HG02970 (cell line): Measurements from ENCODE around the gene NPY1R.

Experiments
- ATAC-seq: cut with Tn5 transposase; IDR thresholded peaks from one replicate; pipeline ENCODE4 v1.9.1; 2021; ENCODE audit warnings: mild to moderate bottlenecking, moderate library complexity, moderate number of reproducible peaks; ENCODE audit not compliant: unreplicated experiment, low FRiP score

NPY1R gene

DNA sequence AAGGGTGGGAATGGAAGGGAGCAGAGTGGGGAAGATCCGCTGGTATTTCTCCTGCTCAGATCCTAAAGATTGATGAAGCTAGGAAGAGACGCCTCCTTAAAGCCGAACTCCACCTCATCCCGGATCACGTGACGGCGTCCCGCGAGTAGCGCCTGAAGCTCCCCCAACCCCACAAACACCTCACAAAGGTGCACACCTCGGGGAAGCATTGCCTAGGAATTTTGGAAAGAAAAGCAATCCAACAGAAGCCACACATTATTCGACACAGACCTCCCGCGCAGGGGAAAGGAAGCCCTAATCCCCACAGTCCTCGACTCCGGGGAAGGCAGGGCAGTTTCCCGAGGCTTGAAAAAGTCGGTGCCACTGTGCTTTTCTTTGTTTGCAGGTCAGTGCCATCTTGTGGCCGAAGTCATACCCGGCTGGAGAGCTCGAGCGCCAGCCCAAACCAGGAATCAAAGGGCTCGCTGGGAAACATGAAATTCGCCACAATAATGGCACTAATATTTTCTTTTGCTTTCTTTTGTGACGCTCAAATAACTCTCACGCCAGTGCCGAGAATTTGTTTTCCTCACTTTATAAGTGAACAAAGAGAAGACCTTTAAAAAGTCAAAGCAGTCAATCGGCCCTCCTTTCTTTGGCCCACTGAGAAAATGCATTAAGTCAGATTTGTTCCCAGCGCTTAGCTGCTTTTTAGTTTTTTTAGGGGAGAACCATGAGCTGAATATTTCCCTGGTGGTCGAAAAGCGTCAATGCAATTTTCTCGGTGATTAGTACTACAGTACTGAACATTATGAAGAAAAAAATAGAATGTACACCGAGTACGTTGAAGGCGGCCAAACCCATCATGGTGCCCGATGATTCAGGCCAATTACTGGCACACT, at the start of gene NPY1R:
Gene NPY1R, minus strand, starts transcription at position 71 of the 881 bp plus-strand sequence. CDS start 6,042 bp downstream, outside the sequence.
- ATAC-seq = peak; percentile 68

DNA sequence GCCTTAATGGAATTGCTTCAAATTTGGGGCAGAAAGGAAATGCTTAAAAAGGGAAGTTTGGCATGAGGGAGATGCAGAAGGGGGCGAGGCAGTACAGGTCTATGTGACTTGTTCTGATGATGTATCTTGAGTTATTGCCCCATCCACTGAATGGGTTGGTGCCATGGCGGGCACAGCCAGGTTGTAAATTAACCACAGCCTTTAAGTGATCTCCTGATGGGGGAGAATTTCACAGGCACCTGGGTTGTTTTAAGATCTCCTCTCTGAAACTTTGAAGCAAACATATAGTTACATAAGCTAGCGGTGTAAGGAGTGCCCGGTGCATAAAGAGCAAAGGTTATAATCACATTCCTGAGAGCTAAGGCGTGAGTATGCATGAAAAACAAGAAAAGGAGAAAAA, 48.3 kb upstream of the NPY1R start:
- ATAC-seq = no peak

- ATAC-seq = no peak
Measured at GRCh38 chr4:163378661-163379060, 46.3 kb upstream of the NPY1R start.

GRCh38 chr4:163372029-163372428, 39.6 kb upstream of the NPY1R start:
- no peak for ATAC-seq

- ATAC-seq = no peak
Measured at GRCh38 chr4:163367651-163368050, 35.3 kb upstream of the NPY1R start.

DNA sequence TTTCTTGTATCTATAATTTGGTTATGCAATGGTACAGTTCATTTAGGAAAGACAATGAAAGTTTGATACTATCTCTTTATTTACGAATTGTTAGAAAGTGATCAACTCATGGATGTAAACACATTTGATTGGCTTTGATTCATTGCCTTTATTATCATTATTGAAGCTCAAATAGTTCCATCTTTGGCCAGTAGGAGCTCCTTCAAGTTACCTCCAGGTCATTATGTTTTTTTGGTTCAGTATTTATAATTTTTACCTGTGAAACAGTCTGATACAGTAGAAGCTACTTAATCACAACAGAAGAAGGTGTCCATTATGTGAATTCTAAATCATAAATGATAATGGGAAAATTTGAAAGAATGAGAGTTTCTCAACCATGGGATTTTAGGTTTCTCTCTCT, 23.7 kb upstream of the NPY1R start:
- no peak for ATAC-seq

GRCh38 chr4:163353054-163353453, 20.7 kb upstream of the NPY1R start:
- ATAC-seq = no peak

GRCh38 chr4:163350672-163351071, 18.3 kb upstream of the NPY1R start:
- ATAC-seq = no peak

GRCh38 chr4:163344147-163345125, 12.0 kb upstream of the NPY1R start:
- ATAC-seq = no peak

DNA sequence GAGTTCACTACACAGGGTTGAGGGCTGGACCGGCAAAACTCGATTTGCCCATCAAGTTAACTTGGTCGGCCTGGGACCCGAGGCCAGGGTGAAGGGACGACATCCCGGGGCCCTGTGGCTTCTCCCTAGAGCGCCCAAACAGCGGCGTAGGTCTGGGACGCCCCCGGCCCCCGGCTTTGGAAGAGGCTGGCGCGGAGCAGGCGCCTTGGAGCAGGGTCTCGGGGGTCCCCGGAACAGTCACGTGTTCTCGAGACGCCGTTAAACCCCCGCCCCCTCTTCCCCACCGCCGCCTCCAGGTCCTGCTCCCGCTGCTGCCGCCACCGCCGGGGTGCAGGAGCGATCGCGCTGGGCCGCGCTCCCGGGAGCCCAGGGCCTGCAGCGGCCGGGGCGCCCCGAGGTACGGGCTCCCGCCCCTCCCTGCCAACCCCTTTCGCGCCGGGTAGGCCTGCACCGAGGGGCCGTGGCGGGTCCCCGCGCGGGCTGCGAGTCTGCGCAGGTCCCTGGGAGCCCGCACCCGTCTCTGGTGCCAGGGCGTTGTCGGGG, 11.3 kb upstream of the NPY1R start, which contains the start of gene NPY5R:
Gene NPY5R, plus strand, starts transcription at position 289 of the 543 bp plus-strand sequence. CDS start 6,382 bp downstream, outside the sequence.
- ATAC-seq = no peak

DNA sequence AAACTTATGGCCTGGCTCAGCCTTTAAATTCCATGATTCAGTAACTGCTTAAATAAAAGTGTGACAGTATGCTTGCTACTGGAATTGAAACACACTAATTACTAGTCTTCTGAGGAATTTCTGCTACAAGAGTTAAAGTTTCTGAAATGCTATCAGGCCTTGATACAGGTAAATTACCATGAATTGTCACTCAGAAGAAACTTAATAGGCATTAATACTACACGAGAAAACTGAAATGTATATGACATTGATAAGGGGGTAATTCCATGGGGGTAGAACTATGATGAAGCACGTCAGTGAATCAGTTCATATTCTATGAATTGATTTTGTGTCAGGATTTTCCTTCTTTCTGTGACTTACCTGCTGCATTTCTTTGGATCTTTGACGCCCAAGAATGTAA, 3.0 kb upstream of the NPY1R start:
- ATAC-seq = no peak

DNA sequence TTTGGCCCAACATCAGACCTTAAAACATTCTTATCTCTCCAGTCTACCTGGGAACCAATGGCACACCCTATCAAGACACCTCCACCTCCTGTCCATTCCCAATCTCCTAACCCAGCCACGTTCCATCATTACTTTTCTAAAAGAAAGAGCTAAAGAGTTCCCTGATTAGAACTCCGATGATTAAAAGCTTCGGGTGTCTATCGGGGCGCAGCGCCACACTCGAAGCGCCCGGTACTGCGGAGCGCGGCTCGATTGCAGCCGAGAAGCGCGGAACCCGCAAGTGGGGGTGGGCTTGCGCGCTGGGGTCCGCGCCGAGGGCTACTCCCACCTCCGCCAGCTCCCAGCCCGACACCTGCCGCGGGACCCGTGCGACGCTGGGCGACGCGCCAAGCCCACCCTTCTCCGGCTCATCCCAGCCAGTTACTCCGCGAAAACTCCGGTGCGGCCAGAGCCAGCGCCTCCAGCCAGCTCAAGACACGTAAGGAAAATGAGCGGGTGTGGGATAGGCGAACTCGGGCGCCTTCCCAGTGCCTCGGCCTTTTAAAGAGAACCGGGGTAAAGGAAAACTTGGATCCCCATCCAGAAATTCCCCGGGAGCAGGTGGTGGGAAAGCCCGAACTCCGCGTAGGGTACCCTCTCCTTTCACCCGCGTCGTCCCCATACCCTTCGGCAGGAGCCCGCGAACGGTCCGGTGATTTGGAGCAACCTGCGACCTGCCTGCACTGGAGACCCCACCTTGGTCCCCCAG, 593 bp downstream of the NPY1R start:
- ATAC-seq = no peak

GRCh38 chr4:163330916-163331628, 1.3 kb downstream of the NPY1R start:
- no peak for ATAC-seq

DNA sequence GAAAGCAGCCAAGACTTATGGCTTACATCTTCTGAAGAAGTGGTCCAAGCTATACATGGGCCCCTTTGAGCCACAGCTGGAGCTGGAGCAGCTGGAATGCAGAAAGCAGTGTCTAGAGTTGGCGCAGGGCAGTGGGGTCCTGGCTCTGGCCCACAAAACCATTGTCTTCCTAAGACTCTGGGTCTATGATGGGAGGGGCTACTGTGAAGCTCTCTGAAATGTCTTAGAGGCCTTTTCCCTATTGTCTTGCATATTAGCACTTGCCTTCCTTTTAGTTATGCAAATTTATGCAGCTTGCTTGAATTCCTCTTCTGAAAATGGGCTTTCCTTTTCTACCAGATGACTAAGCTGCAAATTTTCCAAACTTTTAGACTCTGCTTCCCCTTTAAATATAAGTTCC, 15.3 kb downstream of the NPY1R start:
- no peak for ATAC-seq

GRCh38 chr4:163309466-163309865, 22.9 kb downstream of the NPY1R start:
- ATAC-seq = no peak

DNA sequence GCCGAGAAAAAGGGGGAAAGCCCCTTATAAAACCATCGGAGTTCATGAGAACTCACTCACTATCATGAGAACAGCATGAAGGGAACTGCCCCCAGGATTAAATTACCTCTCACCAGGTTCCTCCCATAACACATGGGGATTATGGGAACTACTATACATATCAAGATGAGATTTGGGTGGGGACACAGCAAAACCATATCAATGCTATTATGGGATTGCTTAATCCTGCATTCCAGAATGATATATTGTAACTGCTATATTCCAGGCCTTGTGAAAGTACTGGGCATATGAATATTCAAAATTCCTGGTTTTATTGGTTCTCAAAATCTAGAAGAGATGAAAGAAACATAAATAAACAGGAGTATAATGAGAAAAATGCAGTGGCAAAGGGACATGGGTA, 29.3 kb downstream of the NPY1R start:
- no peak for ATAC-seq

DNA sequence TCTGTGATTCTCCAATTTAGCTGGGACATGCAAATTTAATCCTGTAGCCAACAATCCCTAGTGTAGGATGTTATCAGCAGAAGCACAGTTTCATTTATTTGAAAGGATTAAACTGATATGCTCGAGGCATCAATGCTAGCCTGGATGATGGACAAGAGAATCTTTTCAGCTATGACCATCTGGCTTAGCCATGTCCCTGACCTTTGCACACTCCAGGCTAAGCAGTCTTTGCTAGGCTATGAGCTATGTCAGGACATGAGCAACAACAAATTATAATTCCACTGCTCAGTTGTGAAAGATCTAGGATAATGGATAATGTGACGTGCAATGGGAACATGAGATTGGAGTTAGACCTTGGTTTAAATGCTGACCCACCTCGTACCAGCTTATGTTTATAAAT, 32.0 kb downstream of the NPY1R start:
- no peak for ATAC-seq

GRCh38 chr4:163295138-163295537, 37.3 kb downstream of the NPY1R start:
- ATAC-seq = no peak

DNA sequence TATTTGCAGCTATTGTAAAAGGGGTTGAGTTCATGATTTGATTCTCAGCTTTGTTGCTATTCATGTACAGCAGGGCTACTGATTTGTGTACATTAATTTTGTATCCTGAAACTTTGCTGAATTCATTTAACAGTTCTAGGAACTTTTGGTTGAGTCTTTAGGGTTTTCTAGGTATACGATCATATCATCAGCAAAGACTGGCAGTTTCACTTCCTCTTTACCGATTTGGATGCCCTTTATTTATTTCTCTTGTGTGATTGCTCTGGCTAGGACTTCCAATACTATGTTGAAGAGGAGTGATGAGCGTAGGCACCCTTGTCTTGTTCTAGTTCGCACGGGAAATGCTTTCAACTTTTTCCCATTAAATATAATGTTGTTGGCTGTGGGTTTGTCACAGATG, 48.1 kb downstream of the NPY1R start:
- no peak for ATAC-seq
